DND-41 (cell line): ENCODE results near the gene ANKLE2.
"Not testable (repeated sequence)": the region's sequence is repeated elsewhere in the genome, so short reads cannot be mapped to it uniquely, and the experiment has no call there.

Source experiments
- ATAC-seq: fragments of 200-7000 bp; cut with Tn5 transposase; 3 replicates; pipeline ENCODE4 v1.9.1; 2021; ENCODE audit warnings: low read depth; ENCODE audit not compliant: insufficient read depth
- DNase-seq: peaks from one replicate; pipeline ENCODE4 v3.0.0-alpha.2; 2020
- H2AFZ ChIP-seq: 2 replicates; pipeline ENCODE4 v1.6.0; 2012; ENCODE audit warnings: low read depth, low read length
- H3K27ac ChIP-seq: 2 replicates; pipeline ENCODE4 v1.5.1; 2012; ENCODE audit warnings: low read length, inconsistent platforms
- H3K27me3 ChIP-seq: fragments of 200-600 bp; sonication (generic); 2 replicates; pipeline ENCODE4 v1.6.0; 2012; ENCODE audit warnings: low read length, mild to moderate bottlenecking, inconsistent platforms; ENCODE audit not compliant: insufficient read depth, poor library complexity
- H3K36me3 ChIP-seq: 2 replicates; pipeline ENCODE4 v1.5.1; 2012; ENCODE audit warnings: low read length, inconsistent platforms; ENCODE audit not compliant: insufficient read depth
- H3K4me1 ChIP-seq: 2 replicates; pipeline ENCODE4 v1.5.1; 2012; ENCODE audit warnings: mild to moderate bottlenecking, low read length; ENCODE audit not compliant: insufficient read depth
- H3K4me2 ChIP-seq: 2 replicates; pipeline ENCODE4 v1.6.0; 2012; ENCODE audit warnings: mild to moderate bottlenecking, moderate library complexity, low read length, inconsistent platforms; ENCODE audit not compliant: insufficient read depth
- H3K4me3 ChIP-seq, 2 experiments: fragments of 200-600 bp in 1 of 2; shearing (Covaris generic) in 1 of 2; 2 replicates each; pipeline ENCODE4 v1.5.1; 2012 to 2016; ENCODE audit warnings: inconsistent platforms in 2 of 2, low read length in 2 of 2, mild to moderate bottlenecking in 2 of 2, low read depth in 1 of 2, moderate library complexity in 1 of 2
- H3K79me2 ChIP-seq: 2 replicates; pipeline ENCODE4 v1.6.0; 2012; ENCODE audit warnings: low read length, inconsistent platforms; ENCODE audit not compliant: insufficient read depth
- H3K9ac ChIP-seq: 2 replicates; pipeline ENCODE4 v1.6.0; 2012; ENCODE audit warnings: low read depth, mild to moderate bottlenecking, inconsistent platforms, low read length, moderate library complexity
- H3K9me3 ChIP-seq: 2 replicates; pipeline ENCODE4 v1.5.1; 2012; ENCODE audit warnings: low read length, moderate library complexity, mild to moderate bottlenecking, inconsistent platforms; ENCODE audit not compliant: insufficient read depth, severe bottlenecking
- H4K20me1 ChIP-seq: 2 replicates; pipeline ENCODE4 v1.6.0; 2012; ENCODE audit warnings: low read length; ENCODE audit not compliant: insufficient read depth
- CTCF ChIP-seq: IDR thresholded peaks from 2 replicates; pipeline ENCODE4 v1.5.1; 2012; ENCODE audit warnings: borderline replicate concordance, low read length, moderate library complexity, mild to moderate bottlenecking; ENCODE audit not compliant: poor library complexity, severe bottlenecking; ENCODE audit errors: extremely low read depth
- EZH2 ChIP-seq: IDR thresholded peaks from 3 replicates; pipeline ENCODE4 v1.6.1; 2012; ENCODE audit warnings: borderline replicate concordance, low read depth, mild to moderate bottlenecking, moderate library complexity, low read length, inconsistent platforms; ENCODE audit not compliant: severe bottlenecking

The ANKLE2 gene

GRCh38 chr12:132700212-132700822, 61.3 kb downstream of the ANKLE2 start:
- peaks cover 15% of the 10 kb centered on the region for H3K79me2 ChIP-seq
- H3K4me2 ChIP-seq, result no peak overlapping the region
- H3K27me3 ChIP-seq, result no peaks in the 10 kb centered on the region
- no peaks in the 10 kb centered on the region for H3K4me1 ChIP-seq
- H3K9ac ChIP-seq, result no peak overlapping the region
- H4K20me1 ChIP-seq, result peaks cover 16% of the 10 kb centered on the region
- no peaks in the 10 kb centered on the region for H3K9me3 ChIP-seq
- DNase-seq (no peak), ATAC-seq (no peak)
- no peak overlapping the region for H3K4me3 ChIP-seq
- peaks cover 91% of the 10 kb centered on the region for H3K36me3 ChIP-seq
- no peak overlapping the region for H2AFZ ChIP-seq
- no peak overlapping the region for H3K27ac ChIP-seq
- no peak for TF ChIP-seq CTCF
- no peak for TF ChIP-seq EZH2

- H2AFZ ChIP-seq, result no peak overlapping the region
- H3K4me1 ChIP-seq, result no peaks in the 10 kb centered on the region
- H3K79me2 ChIP-seq, result peaks cover 18% of the 10 kb centered on the region
- no peak overlapping the region for H3K27ac ChIP-seq
- H3K36me3 ChIP-seq, result peaks cover 81% of the 10 kb centered on the region
- H3K4me3 ChIP-seq, result no peak overlapping the region
- H3K27me3 ChIP-seq, result no peaks in the 10 kb centered on the region
- peaks cover 16% of the 10 kb centered on the region for H4K20me1 ChIP-seq
- ATAC-seq (no peak), DNase-seq (no peak)
- H3K4me2 ChIP-seq, result no peak overlapping the region
- no peak overlapping the region for H3K9ac ChIP-seq
- TF ChIP-seq EZH2 (no peak), CTCF (no peak)
- no peaks in the 10 kb centered on the region for H3K9me3 ChIP-seq
These were observed 63.3 kb downstream of the ANKLE2 start for GRCh38 chr12:132698341-132698740.

- H4K20me1 ChIP-seq, result peaks cover 5% of the 10 kb centered on the region; the same call in 1 of the 2 replicates
- peaks cover 13% of the 10 kb centered on the region for H3K79me2 ChIP-seq
- H3K36me3 ChIP-seq, result peaks cover 69% of the 10 kb centered on the region
- ATAC-seq (no peak), DNase-seq (no peak)
- H2AFZ ChIP-seq, result no peak overlapping the region
- no peak overlapping the region for H3K4me3 ChIP-seq
- no peak overlapping the region for H3K27ac ChIP-seq
- no peaks in the 10 kb centered on the region for H3K9me3 ChIP-seq
- H3K4me1 ChIP-seq, result no peaks in the 10 kb centered on the region
- no peak overlapping the region for H3K4me2 ChIP-seq
- no peak overlapping the region for H3K9ac ChIP-seq
- no peaks in the 10 kb centered on the region for H3K27me3 ChIP-seq
- TF ChIP-seq CTCF, result no peak
- TF ChIP-seq EZH2, result no peak
These were observed 66.2 kb downstream of the ANKLE2 start for GRCh38 chr12:132695431-132695830.

- not testable (repeated sequence) for H4K20me1 ChIP-seq, DNase-seq, H3K4me3 ChIP-seq, H3K4me1 ChIP-seq, H3K9me3 ChIP-seq, H3K27me3 ChIP-seq, H2AFZ ChIP-seq, ATAC-seq, H3K4me2 ChIP-seq, H3K27ac ChIP-seq, H3K9ac ChIP-seq
- Histone ChIP-seq H3K79me2 (peaks cover 17% of the 10 kb centered on the region), H3K36me3 (peaks cover 70% of the 10 kb centered on the region)
These were observed 66.7 kb downstream of the ANKLE2 start for GRCh38 chr12:132694888-132695287.

- Histone ChIP-seq H3K36me3 (peaks cover 48% of the 10 kb centered on the region), H3K79me2 (peaks cover 32% of the 10 kb centered on the region), H4K20me1 (peaks cover 18% of the 10 kb centered on the region; the same call in 1 of the 2 replicates)
- H3K27me3 ChIP-seq, DNase-seq, H3K9ac ChIP-seq, ATAC-seq, H3K4me1 ChIP-seq, H3K9me3 ChIP-seq, H3K27ac ChIP-seq, H3K4me3 ChIP-seq, H2AFZ ChIP-seq, H3K4me2 ChIP-seq: not testable (repeated sequence)
These were observed 69.6 kb downstream of the ANKLE2 start for GRCh38 chr12:132692030-132692429.
